GM19099 (cell line): ENCODE results near the gene CHAC2.

Experiments used
- POLR2A ChIP-seq: IDR thresholded peaks from 3 replicates; pipeline ENCODE4 v1.6.1; 2011; ENCODE audit warnings: low read depth; ENCODE audit not compliant: insufficient read length; ENCODE audit errors: extremely low read depth

CHAC2 gene

GRCh38 chr2:53765767-53766166 lies 1.8 kb upstream of the CHAC2 start:
- no peak for TF ChIP-seq POLR2A

GRCh38 chr2:53768242-53768542 lies 588 bp downstream of the CHAC2 start:
- no peak for TF ChIP-seq POLR2A

- TF ChIP-seq POLR2A, result no peak
These were observed 1.8 kb downstream of the CHAC2 start for GRCh38 chr2:53769318-53769945.

- no peak for TF ChIP-seq POLR2A
These were observed 2.7 kb downstream of the CHAC2 start for GRCh38 chr2:53770264-53770663.

- no peak for TF ChIP-seq POLR2A
These were observed 9.5 kb downstream of the CHAC2 start for GRCh38 chr2:53777134-53777533.

- no peak for TF ChIP-seq POLR2A
These were observed 11.0 kb downstream of the CHAC2 start for GRCh38 chr2:53778536-53779162.

GRCh38 chr2:53780056-53780455 lies 12.5 kb downstream of the CHAC2 start:
- TF ChIP-seq POLR2A, result no peak

- no peak for TF ChIP-seq POLR2A
These were observed 15.1 kb downstream of the CHAC2 start for GRCh38 chr2:53782676-53783075.

- TF ChIP-seq POLR2A, result no peak
These were observed 16.8 kb downstream of the CHAC2 start for GRCh38 chr2:53784436-53784835.

GRCh38 chr2:53785366-53785765 lies 17.8 kb downstream of the CHAC2 start:
- no peak for TF ChIP-seq POLR2A

- TF ChIP-seq POLR2A, result no peak
These were observed 18.7 kb downstream of the CHAC2 start for GRCh38 chr2:53786352-53786704.

- TF ChIP-seq POLR2A, result peak; percentile 83
These were observed 19.4 kb downstream of the CHAC2 start, which contains the start of the genes ASB3 and ERLEC1 for GRCh38 chr2:53786705-53787613. ASB3 (minus strand) TSS chr2:53786953; CDS start chr2:53765572, 21,381 bp downstream. ERLEC1 (plus strand) TSS chr2:53787044; CDS start chr2:53787211, 167 bp downstream.

- TF ChIP-seq POLR2A, result no peak
These were observed 20.1 kb downstream of the CHAC2 start for GRCh38 chr2:53787614-53788289.

GRCh38 chr2:53793261-53793660 lies 25.7 kb downstream of the CHAC2 start:
- no peak for TF ChIP-seq POLR2A

GRCh38 chr2:53793821-53794220 lies 26.2 kb downstream of the CHAC2 start:
- no peak for TF ChIP-seq POLR2A

- no peak for TF ChIP-seq POLR2A
These were observed 33.9 kb downstream of the CHAC2 start for GRCh38 chr2:53801547-53801946.

- no peak for TF ChIP-seq POLR2A
These were observed 35.1 kb downstream of the CHAC2 start for GRCh38 chr2:53802617-53803151.
